Measurements from ENCODE around the gene RPS24. TPM values are rescaled to one million over a fixed set of nuclear protein-coding genes. Genes with fewer than 3 reads are reported as not detected.
A peak's percentile ranks its signal among the peaks of the same experiment; 100 is the strongest.

RPS24 gene
- total and polyA plus RNA-seq, 2 of the 13 experiments (the other 11 are each of a cell fraction or from before 2014, with no cell fraction given), result 2,690 to 3,319 TPM

GRCh38 chr10:78029269-78030226 lies 4.1 kb upstream of the RPS24 start, which contains the start of gene POLR3A (continued):
- 0 out of 2 replicates have a peak, but pooled peaks have one; percentile 57 for TF ChIP-seq AKNA (CRISPR knock-in tag; IDR thresholded peaks at IDR 0.05; ENCODE audit: borderline replicate concordance)
- 0 out of 2 replicates have a peak, but pooled peaks have one; percentile 41 for TF ChIP-seq EHMT2 (IDR thresholded peaks at IDR 0.05; ENCODE audit: borderline replicate concordance, low read depth, low read length)
- TF ChIP-seq ZNF318 (CRISPR knock-in tag; IDR thresholded peaks at IDR 0.05), result no peak
- no peak for TF ChIP-seq CEBPZ (IDR thresholded peaks at IDR 0.05; ENCODE audit: low read length)
- TF ChIP-seq CBX1 (IDR thresholded peaks at IDR 0.05; ENCODE audit: low read depth), result peak; percentile 52
- TF ChIP-seq ZBTB8A (CRISPR knock-in tag; IDR thresholded peaks at IDR 0.05; ENCODE audit: borderline replicate concordance, low read depth), result no peak
- no peak for TF ChIP-seq ZNF496 (CRISPR knock-in tag; IDR thresholded peaks at IDR 0.05; ENCODE audit: insufficient replicate concordance)

Measured in HepG2 (cell line).